Hepatocyte (in vitro differentiated cells): ENCODE results near the gene SSC5D.

Experiments
- CTCF ChIP-seq: fragments of 200-600 bp; sonication (generic); IDR thresholded peaks from 2 replicates; pipeline ENCODE4 v1.5.1; 2016; ENCODE audit warnings: antibody characterized with exemption, mild to moderate bottlenecking; ENCODE audit not compliant: poor library complexity
- EZH2 ChIP-seq: fragments of 200-600 bp; sonication (generic); IDR thresholded peaks from 2 replicates; pipeline ENCODE4 v1.6.1; 2016; ENCODE audit warnings: antibody characterized with exemption, mild to moderate bottlenecking, borderline replicate concordance

GRCh38 chr19:55537741-55538111 is 49.5 kb downstream of the SSC5D start:
- TF ChIP-seq CTCF = no peak
- TF ChIP-seq EZH2 = no peak
